ENCODE results near the gene YY1AP1. TPM values are rescaled to one million over a fixed set of nuclear protein-coding genes. Genes with fewer than 3 reads are reported as not detected.
"Not testable (repeated sequence)": the region's sequence is repeated elsewhere in the genome, so short reads cannot be mapped to it uniquely, and the experiment has no call there.

YY1AP1 gene, protein sequence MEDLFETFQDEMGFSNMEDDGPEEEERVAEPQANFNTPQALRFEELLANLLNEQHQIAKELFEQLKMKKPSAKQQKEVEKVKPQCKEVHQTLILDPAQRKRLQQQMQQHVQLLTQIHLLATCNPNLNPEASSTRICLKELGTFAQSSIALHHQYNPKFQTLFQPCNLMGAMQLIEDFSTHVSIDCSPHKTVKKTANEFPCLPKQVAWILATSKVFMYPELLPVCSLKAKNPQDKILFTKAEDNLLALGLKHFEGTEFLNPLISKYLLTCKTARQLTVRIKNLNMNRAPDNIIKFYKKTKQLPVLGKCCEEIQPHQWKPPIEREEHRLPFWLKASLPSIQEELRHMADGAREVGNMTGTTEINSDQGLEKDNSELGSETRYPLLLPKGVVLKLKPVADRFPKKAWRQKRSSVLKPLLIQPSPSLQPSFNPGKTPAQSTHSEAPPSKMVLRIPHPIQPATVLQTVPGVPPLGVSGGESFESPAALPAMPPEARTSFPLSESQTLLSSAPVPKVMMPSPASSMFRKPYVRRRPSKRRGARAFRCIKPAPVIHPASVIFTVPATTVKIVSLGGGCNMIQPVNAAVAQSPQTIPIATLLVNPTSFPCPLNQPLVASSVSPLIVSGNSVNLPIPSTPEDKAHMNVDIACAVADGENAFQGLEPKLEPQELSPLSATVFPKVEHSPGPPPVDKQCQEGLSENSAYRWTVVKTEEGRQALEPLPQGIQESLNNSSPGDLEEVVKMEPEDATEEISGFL
- 100 to 1,000 TPM in 1 of 2 experiments, 10 to 100 TPM in 1; 97.0 to 102 TPM for total RNA-seq
- 10 to 100 TPM; 20.6 to 51.7 TPM for polyA plus RNA-seq

DNA sequence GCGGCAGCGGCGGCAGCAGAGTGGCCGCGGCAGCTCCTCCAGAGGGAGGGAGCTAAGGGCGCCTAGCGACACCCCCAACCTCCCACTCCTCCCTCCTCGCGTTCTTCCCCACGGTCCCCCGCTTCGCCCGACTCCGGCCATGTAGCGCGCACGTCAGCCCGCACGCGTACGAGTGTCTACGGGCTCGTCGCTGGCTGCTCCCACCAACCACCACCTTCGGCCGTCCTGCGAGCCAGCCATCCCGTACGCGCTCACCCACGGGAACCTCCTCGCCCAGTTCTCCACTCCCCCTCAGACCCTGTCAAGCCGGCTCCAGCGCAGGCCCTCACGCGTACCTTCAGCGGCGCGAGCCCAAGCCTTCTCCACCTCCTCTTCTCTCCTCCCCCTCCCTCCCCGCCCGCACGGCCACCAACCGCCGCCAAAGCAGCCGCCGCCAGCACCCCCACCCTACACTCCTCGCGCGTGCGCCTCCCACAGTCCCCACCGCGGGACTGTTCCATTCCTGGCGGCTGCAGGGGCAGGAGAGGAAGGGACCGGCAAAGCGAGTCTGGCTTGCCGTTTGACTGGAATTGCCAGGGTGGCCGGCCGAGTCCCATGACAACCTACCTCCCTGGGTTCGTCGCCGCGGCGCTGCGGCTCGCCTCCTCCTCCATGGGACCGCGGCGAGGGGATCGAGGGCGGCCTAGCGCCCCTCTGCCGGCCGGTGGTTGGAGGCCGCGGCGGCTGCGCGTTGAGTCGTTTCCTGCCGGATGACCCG is at the start of gene YY1AP1:
Gene YY1AP1 (minus strand): TSS at position 451 of the 757 bp plus-strand sequence. CDS start 8,338 bp downstream, outside the sequence.
- H3K9me3 ChIP-seq (ENCODE audit: control insufficient read depth in 1 of 2, low read length in 2 of 2) = no peaks in the 10 kb centered on the region
- ChIA-PET POLR2A (ENCODE audit: partially characterized antibody) (interaction anchor here (0.9 kb wide), 1 partner anchor 57 kb away, joined by 3 read pairs; no protein-coding TSS in a partner anchor), CTCF (ENCODE audit: partially characterized antibody) (no interaction called here)
- Mint-ChIP-seq H3K4me1 (peaks cover 45 to 90% (median 64%) of the 10 kb centered on the region in 4 donors), H3K4me3 (peak within 1 kb of the TSS; percentile 94 to 99 (median 97)), H3K36me3 (peaks cover 20 to 48% of the 10 kb centered on the region in 2 donors), H3K27ac (peak within 1 kb of the TSS; percentile 95 to 99 (median 97)), H3K27me3 (no peaks in the 10 kb centered on the region), H3K9me3 (peaks cover 0 to 2% (median 0%) of the 10 kb centered on the region in 8 donors)
- peak within 1 kb of the TSS; percentile 84 to 92 for H3K4me3 ChIP-seq (ENCODE audit: low read length in 2 of 2)
- H3K36me3 ChIP-seq (ENCODE audit: insufficient read depth, low read length) = peaks cover 6% of the 10 kb centered on the region
- H3K27ac ChIP-seq (ENCODE audit: low read depth, low read length) = peak within 1 kb of the TSS; percentile 96
- peaks cover 66% of the 10 kb centered on the region for H3K4me1 ChIP-seq (ENCODE audit: insufficient read depth, low read length)
- intact Hi-C loops (cut with micrococcal nuclease) = loop anchor here (1.0 to 10.0 kb wide), 4 partner anchors 46 to 336 kb away; partner anchors contain the start of genes ASH1L, MSTO1 and SSR2
- peak; percentile 91 to 96 (median 91) for DNase-seq
- H3K27me3 ChIP-seq (ENCODE audit: insufficient read depth, low read length) = no peaks in the 10 kb centered on the region

DNA sequence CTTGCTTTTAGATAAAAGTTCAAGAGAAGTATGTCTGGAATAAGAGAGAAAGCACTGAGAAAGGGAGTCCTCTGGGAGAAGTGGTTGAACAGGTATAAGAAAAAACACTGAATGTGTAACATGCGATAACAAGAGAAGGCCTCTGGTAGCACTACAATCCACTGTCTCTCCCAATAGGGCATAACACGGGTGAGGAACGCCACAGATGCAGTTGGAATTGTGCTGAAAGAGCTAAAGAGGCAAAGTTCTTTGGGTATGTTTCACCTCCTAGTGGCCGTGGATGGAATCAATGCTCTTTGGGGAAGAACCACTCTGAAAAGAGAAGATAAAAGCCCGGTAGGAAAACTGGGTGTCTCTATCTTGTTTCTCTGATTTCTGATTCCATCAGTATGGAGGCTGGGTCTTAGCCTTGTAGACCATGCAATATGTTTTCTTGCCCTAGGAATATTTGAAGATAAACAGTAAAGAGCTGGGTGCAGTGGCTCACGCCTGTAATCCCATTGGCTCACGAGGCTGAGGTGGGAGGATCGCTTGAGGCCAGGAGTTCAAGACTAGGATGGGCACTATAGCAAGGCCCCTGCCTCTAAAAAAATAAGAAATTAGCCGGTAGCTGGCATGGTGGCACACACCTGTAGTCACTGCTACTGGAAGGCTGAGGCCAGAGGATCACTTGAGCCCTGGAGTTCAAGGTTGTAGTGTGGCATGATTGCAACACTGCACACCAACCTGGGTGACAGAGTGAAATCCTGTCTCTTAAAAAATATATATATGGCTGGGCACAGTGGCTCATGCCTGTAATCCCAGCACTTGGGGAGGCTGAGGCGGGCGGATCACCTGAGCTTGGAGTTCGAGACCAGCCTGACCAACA is 40.7 kb upstream of the YY1AP1 start:
- intact Hi-C loops (cut with micrococcal nuclease) = loop anchor here (2.0 kb wide), 1 partner anchor 478 kb away; no protein-coding TSS in a partner anchor
- Histone ChIP-seq H3K4me1 (ENCODE audit: insufficient read depth, low read length) (no peaks in the 10 kb centered on the region), H3K36me3 (ENCODE audit: insufficient read depth, low read length) (peaks cover 17% of the 10 kb centered on the region), H3K9me3 (ENCODE audit: control insufficient read depth in 1 of 2, low read length in 2 of 2) (no peaks in the 10 kb centered on the region), H3K4me3 (ENCODE audit: low read length in 2 of 2) (no peak overlapping the region), H3K27ac (ENCODE audit: low read depth, low read length) (no peak overlapping the region), H3K27me3 (ENCODE audit: insufficient read depth, low read length) (no peaks in the 10 kb centered on the region)
- Mint-ChIP-seq H3K27me3 (no peaks in the 10 kb centered on the region), H3K4me3 (no peak overlapping the region), H3K27ac (peak overlapping the region in 4 of 7 donors; percentile 47 to 88 (median 50)), H3K9me3 (no peaks in the 10 kb centered on the region), H3K36me3 (peaks cover 28 to 52% of the 10 kb centered on the region in 2 donors), H3K4me1 (peaks cover 0 to 1% (median 0%) of the 10 kb centered on the region in 4 donors)
- ChIA-PET CTCF (ENCODE audit: partially characterized antibody) (interaction anchor here (0.7 to 1.6 kb wide), 3 partner anchors 8 to 39 kb away, joined by 3 to 4 read pairs (median 3); no protein-coding TSS in a partner anchor), POLR2A (ENCODE audit: partially characterized antibody) (no interaction called here)
- DNase-seq = peak; percentile 18 to 48 (median 23)

DNA sequence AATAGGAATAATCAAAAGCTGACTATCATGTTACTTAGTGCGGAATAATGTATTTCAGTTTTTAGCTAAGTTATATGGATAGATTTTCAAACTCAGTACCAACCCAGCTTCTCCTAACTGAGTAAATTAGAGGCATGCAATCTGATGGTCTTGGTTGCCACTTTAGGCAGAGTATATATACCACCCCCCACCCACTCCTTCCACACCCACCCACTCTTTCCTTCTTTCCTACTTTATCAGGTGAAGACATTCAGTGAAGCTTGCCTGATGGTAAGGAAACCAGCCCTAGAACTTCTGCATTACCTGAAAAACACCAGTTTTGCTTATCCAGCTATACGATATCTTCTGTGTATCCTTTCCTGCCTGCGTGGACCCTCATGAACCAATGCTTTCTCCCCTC is 36.6 kb upstream of the YY1AP1 start:
- Mint-ChIP-seq H3K9me3 (no peaks in the 10 kb centered on the region), H3K4me3 (no peak overlapping the region), H3K36me3 (peaks cover 21 to 41% of the 10 kb centered on the region in 2 donors), H3K27ac (peak overlapping the region in 2 of 7 donors; percentile 2 to 3), H3K4me1 (no peaks in the 10 kb centered on the region), H3K27me3 (no peaks in the 10 kb centered on the region)
- no peaks in the 10 kb centered on the region for H3K27me3 ChIP-seq (ENCODE audit: insufficient read depth, low read length)
- peaks cover 13% of the 10 kb centered on the region for H3K36me3 ChIP-seq (ENCODE audit: insufficient read depth, low read length)
- H3K9me3 ChIP-seq (ENCODE audit: control insufficient read depth in 1 of 2, low read length in 2 of 2) = no peaks in the 10 kb centered on the region
- POLR2A ChIA-PET (ENCODE audit: partially characterized antibody) = interaction anchor here (0.8 kb wide), 1 partner anchor 12 kb away, joined by 3 read pairs; no protein-coding TSS in a partner anchor
- intact Hi-C loops (cut with micrococcal nuclease) = no loop called here
- CTCF ChIA-PET (ENCODE audit: partially characterized antibody) = interaction anchor here (1.0 to 1.6 kb wide), 2 partner anchors 13 to 19 kb away, joined by 3 read pairs; no protein-coding TSS in a partner anchor
- no peak overlapping the region for H3K27ac ChIP-seq (ENCODE audit: low read depth, low read length)
- DNase-seq = no peak
- no peak overlapping the region for H3K4me3 ChIP-seq (ENCODE audit: low read length in 2 of 2)
- no peaks in the 10 kb centered on the region for H3K4me1 ChIP-seq (ENCODE audit: insufficient read depth, low read length)

DNA sequence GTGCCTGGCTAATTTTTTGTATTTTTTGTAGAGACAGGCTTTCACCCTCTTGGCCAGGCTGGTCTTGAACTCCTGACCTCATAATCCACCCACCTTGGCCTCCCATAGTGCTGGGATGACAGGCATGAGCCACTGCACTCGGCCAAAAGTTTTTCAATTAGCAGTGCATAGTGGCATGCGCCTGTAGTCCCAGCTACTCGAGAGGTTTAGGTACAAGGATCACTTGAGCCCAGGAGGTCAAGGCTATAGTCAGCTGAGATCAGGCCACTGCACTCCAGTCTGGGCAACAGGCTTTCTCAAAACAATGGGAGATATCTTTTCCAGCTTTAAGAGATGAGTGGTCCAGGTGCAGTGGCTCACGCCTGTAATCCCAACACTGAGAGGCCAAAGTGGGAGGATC is 31.1 kb upstream of the YY1AP1 start:
- CTCF ChIA-PET (ENCODE audit: partially characterized antibody) = no interaction called here
- H3K9me3 Mint-ChIP-seq = peaks cover 0 to 1% (median 0%) of the 10 kb centered on the region in 8 donors
- POLR2A ChIA-PET (ENCODE audit: partially characterized antibody) = interaction anchor here (0.7 kb wide), 1 partner anchor 11 kb away, joined by 4 read pairs; no protein-coding TSS in a partner anchor
- Histone ChIP-seq H3K9me3 (ENCODE audit: control insufficient read depth in 1 of 2, low read length in 2 of 2) (no peaks in the 10 kb centered on the region), H3K27ac (ENCODE audit: low read depth, low read length) (no peak overlapping the region), H3K27me3 (ENCODE audit: insufficient read depth, low read length) (no peaks in the 10 kb centered on the region), H3K36me3 (ENCODE audit: insufficient read depth, low read length) (no peaks in the 10 kb centered on the region), H3K4me1 (ENCODE audit: insufficient read depth, low read length) (peaks cover 5% of the 10 kb centered on the region), H3K4me3 (ENCODE audit: low read length in 2 of 2) (no peak overlapping the region)
- no peak for DNase-seq
- peaks cover 5 to 14% (median 10%) of the 10 kb centered on the region in 4 donors for H3K4me1 Mint-ChIP-seq
- no peak overlapping the region for H3K4me3 Mint-ChIP-seq
- H3K27ac Mint-ChIP-seq = no peak overlapping the region
- intact Hi-C loops (cut with micrococcal nuclease) = no loop called here
- H3K36me3 Mint-ChIP-seq = peaks cover 7 to 44% of the 10 kb centered on the region in 2 donors
- no peaks in the 10 kb centered on the region for H3K27me3 Mint-ChIP-seq

DNA sequence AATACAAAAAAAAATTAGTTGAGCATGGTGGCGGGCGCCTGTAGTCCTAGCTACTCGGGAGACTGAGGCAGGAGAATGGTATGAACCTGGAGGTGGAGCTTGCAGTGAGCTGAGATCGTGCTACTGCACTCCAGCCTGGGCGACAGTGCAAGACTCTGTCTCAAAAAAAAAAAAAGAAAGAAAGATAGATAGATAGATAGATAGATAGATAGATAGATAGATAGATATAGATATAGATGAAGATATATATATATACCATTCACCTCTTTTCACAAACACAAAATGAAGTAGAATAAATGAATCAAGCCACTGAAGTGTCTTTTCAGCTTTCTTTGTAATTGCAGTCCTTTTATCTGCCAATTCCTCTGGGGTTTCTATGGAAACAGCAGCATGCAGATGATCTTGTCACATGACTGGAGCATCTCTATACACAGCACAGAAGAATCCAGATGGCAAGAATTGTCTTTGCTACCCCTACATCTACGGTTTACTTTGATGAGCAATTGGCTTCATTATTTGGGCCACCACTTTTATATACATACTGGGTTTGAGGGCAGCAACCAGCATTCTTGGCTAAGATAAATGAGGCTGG is 30.0 kb upstream of the YY1AP1 start:
- H3K4me3 Mint-ChIP-seq; H3K9me3 Mint-ChIP-seq; H3K27ac ChIP-seq (ENCODE audit: low read depth, low read length); DNase-seq; H3K9me3 ChIP-seq (ENCODE audit: control insufficient read depth in 1 of 2, low read length in 2 of 2); CTCF ChIA-PET (ENCODE audit: partially characterized antibody); H3K36me3 ChIP-seq (ENCODE audit: insufficient read depth, low read length); intact Hi-C loops (cut with micrococcal nuclease); H3K4me1 ChIP-seq (ENCODE audit: insufficient read depth, low read length); H3K4me3 ChIP-seq (ENCODE audit: low read length in 2 of 2); H3K27me3 ChIP-seq (ENCODE audit: insufficient read depth, low read length); H3K27me3 Mint-ChIP-seq; POLR2A ChIA-PET (ENCODE audit: partially characterized antibody); H3K27ac Mint-ChIP-seq: not testable (repeated sequence)
- H3K36me3 Mint-ChIP-seq = peaks cover 11 to 49% of the 10 kb centered on the region in 2 donors
- peaks cover 5 to 14% (median 11%) of the 10 kb centered on the region in 4 donors for H3K4me1 Mint-ChIP-seq

DNA sequence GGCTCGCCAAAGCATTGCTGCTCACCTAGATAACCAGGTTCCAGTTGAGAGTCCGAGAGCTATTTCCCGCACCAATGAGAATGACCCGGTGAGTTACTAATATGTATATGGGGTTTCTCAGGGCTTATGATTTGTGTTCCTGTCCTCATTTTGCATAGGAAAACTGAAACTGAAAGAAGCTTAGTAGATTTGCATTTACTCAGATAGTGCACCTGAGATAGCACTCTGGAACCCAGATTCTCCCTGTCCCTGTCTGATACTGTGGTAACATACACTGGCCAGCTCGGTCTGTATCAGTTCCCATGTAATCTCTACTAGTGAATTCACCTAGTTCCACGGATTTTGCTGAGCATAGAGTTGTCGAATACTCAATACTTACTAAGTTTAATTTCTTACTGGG is 28.5 kb upstream of the YY1AP1 start:
- Histone ChIP-seq H3K4me3 (ENCODE audit: low read length in 2 of 2) (no peak overlapping the region), H3K27me3 (ENCODE audit: insufficient read depth, low read length) (no peaks in the 10 kb centered on the region), H3K27ac (ENCODE audit: low read depth, low read length) (no peak overlapping the region), H3K9me3 (ENCODE audit: control insufficient read depth in 1 of 2, low read length in 2 of 2) (no peaks in the 10 kb centered on the region), H3K4me1 (ENCODE audit: insufficient read depth, low read length) (peaks cover 5% of the 10 kb centered on the region), H3K36me3 (ENCODE audit: insufficient read depth, low read length) (no peaks in the 10 kb centered on the region)
- peaks cover 14 to 54% of the 10 kb centered on the region in 2 donors for H3K36me3 Mint-ChIP-seq
- POLR2A ChIA-PET (ENCODE audit: partially characterized antibody) = no interaction called here
- intact Hi-C loops (cut with micrococcal nuclease) = no loop called here
- DNase-seq = no peak
- peaks cover 5 to 14% (median 11%) of the 10 kb centered on the region in 4 donors for H3K4me1 Mint-ChIP-seq
- H3K27ac Mint-ChIP-seq = peak overlapping the region in 5 of 7 donors; percentile 29 to 82 (median 61)
- H3K9me3 Mint-ChIP-seq = peaks cover 0 to 1% (median 0%) of the 10 kb centered on the region in 8 donors
- CTCF ChIA-PET (ENCODE audit: partially characterized antibody) = no interaction called here
- H3K4me3 Mint-ChIP-seq = peak overlapping the region in 2 of 8 donors; percentile 5 to 13
- H3K27me3 Mint-ChIP-seq = no peaks in the 10 kb centered on the region
